Mesodermal cell (in vitro differentiated cells): ENCODE results near the gene DRC7. TPM values are rescaled to one million over a fixed set of nuclear protein-coding genes. Genes with fewer than 3 reads are reported as not detected.

ENCODE experiments used
- H3K27ac ChIP-seq: 2 replicates; pipeline ENCODE4 v1.7.0; 2013; ENCODE audit warnings: mild to moderate bottlenecking, low read depth, low read length, moderate library complexity; ENCODE audit not compliant: severe bottlenecking
- H3K36me3 ChIP-seq: 2 replicates; pipeline ENCODE4 v1.7.1; 2013; ENCODE audit warnings: mild to moderate bottlenecking, low read length, moderate library complexity; ENCODE audit not compliant: control insufficient read depth, insufficient read depth
- H3K4me1 ChIP-seq: one replicate; pipeline ENCODE4 v1.7.1; 2013; ENCODE audit warnings: mild to moderate bottlenecking, low read length; ENCODE audit not compliant: insufficient read depth, control insufficient read depth, poor library complexity, severe bottlenecking
- H3K4me3 ChIP-seq: 2 replicates; pipeline ENCODE4 v1.7.0; 2013; ENCODE audit warnings: low read length, control low read depth, mild to moderate bottlenecking; ENCODE audit not compliant: insufficient read depth, poor library complexity, severe bottlenecking; ENCODE audit errors: extremely low read depth
- H3K9me3 ChIP-seq: 2 replicates; pipeline ENCODE4 v1.7.1; 2013; ENCODE audit warnings: mild to moderate bottlenecking, low read length, moderate library complexity; ENCODE audit not compliant: control insufficient read depth
- WGBS, 2 experiments: methylation state at CpG; one replicate each; pipeline ENCODE4 v1.1.5; 2013; ENCODE audit warnings: missing lambda C conversion rate in 2 of 2; ENCODE audit not compliant: insufficient coverage in 2 of 2; 5-methylcytosine and 5-hydroxymethylcytosine counted together
- polyA plus RNA-seq, 2 experiments: library from polyadenylated mRNA; stranded (reverse); fragments of 50-300 nt; gene quantifications; one replicate each; pipeline ENCODE4 v1.2.3, GENCODE V29; 2013

Gene DRC7, protein sequence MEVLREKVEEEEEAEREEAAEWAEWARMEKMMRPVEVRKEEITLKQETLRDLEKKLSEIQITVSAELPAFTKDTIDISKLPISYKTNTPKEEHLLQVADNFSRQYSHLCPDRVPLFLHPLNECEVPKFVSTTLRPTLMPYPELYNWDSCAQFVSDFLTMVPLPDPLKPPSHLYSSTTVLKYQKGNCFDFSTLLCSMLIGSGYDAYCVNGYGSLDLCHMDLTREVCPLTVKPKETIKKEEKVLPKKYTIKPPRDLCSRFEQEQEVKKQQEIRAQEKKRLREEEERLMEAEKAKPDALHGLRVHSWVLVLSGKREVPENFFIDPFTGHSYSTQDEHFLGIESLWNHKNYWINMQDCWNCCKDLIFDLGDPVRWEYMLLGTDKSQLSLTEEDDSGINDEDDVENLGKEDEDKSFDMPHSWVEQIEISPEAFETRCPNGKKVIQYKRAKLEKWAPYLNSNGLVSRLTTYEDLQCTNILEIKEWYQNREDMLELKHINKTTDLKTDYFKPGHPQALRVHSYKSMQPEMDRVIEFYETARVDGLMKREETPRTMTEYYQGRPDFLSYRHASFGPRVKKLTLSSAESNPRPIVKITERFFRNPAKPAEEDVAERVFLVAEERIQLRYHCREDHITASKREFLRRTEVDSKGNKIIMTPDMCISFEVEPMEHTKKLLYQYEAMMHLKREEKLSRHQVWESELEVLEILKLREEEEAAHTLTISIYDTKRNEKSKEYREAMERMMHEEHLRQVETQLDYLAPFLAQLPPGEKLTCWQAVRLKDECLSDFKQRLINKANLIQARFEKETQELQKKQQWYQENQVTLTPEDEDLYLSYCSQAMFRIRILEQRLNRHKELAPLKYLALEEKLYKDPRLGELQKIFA
- 0.33 TPM for polyA plus RNA-seq (2013, experiment 1 of 2)
- polyA plus RNA-seq (2013, experiment 2 of 2): 0.86 TPM

DNA sequence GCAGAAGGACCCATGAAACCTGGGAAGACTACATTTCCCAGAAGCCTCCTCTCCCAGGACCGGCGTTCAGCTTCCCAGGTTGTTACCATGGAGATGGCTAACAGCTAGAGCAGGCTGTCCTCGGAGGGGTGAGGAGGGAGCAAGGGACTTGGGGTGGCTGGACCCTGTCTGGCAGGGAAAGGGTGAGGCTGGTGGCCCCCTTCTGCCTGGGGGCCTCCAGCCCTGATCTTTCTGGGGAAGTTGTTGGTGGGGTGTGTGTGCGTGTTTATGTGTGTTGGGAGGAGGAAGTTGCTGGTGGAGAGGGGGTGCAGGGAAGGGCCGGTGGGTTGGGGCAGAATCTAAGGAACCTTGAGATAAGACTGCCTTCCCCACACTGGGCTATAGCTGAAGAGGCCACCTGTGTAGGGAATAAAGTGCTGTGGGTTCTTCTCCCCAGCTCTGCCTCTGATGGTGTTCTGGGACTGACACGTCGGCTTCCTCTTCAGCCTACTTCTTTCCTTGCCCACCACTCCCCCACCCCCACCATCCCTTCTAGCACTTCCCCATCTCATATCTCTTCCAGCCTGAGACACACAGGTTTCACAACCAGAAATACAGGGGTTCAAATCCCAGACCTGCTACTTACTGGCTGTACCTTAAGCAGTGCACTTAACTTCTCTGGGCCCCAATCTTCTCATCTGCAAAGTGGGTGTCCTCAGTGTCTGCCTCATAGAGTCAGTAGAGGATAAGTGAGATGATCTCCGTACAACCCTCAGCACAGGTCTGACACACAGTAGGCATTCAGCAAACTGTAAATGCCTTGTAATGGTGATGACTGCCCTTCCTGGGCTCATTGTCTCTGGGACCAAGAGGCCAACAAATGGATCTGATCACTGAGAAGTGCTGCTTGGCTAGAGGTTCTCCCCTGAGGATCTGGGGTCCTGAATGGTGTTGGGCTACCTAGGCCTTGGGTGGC lies at the start of gene DRC7:
DRC7 (plus strand) TSS at position 82 of the 955 bp plus-strand sequence. CDS start 3,144 bp downstream, outside the sequence.
- H3K9me3 ChIP-seq: no peaks in the 10 kb centered on the region
- peak within 1 kb of the TSS; percentile 24 for H3K4me3 ChIP-seq
- no peaks in the 10 kb centered on the region for H3K4me1 ChIP-seq
- no peaks in the 10 kb centered on the region for H3K36me3 ChIP-seq
- WGBS, 2 experiments: 41 to 51% methylated on average over 5 to 6 of the region's 8 CpGs
- H3K27ac ChIP-seq: peak within 1 kb of the TSS; percentile 45

DNA sequence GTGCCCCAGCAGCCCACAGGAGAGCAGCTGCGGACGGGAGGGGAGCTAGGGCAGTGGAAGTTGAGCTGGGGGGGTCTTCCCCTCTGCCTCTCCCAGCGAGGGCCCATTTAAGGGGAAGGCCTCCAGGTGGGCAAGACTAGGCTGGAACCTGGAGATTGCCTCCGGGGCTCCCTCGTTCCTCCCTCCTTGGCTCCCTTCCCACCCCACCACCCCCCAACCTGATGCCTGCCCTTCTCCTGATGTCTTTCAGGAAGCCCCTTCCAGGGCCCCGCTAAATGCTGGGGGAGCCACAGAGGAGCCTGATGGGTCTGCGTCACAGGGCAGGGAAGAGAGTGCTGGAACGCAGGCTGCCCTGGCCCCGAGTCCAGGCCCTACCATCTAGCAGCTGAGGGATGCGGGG lies 49.4 kb upstream of the DRC7 start:
- H3K4me3 ChIP-seq: no peak overlapping the region
- 81 to 86% methylated on average over 6 to 10 of the region's 10 CpGs for whole genome bisulfite sequencing, 2 experiments
- H3K4me1 ChIP-seq: peaks cover 30% of the 10 kb centered on the region
- H3K36me3 ChIP-seq: no peaks in the 10 kb centered on the region
- H3K27ac ChIP-seq: no peak overlapping the region
- no peaks in the 10 kb centered on the region for H3K9me3 ChIP-seq

DNA sequence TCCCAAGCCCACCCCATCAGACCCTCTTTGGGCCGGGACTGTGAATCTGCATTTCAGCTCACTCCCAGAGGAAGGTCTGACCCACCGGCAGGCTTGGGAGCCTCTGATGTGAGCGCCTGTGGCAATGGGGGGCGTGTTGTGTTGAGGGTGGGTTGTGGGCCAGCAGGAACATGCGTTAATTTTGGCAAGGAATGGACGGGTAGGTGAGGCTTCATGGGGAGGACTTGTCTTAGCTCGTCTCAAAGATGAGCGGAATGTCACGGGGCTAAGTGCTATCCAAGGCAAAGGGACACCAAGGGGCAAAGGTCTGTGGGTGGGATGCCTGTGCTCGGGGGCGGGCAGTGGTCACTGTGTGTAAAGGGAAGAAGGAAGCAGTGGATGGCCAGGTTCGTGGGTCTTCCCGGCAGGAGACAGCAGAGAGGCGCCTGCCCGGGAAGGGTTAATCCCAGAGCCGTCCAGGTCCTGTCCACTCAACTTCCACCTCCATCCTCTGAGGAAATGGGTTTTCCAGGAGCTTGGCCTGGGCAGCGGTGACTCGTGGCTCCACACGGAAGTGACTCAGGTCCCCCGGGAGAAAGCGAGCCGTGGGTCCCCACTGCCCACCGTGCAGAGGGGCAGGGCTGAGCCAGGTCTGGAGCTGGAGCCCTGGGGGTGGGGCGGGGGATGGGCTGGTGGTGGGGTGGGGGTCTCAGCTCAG lies 48.8 kb upstream of the DRC7 start:
- Histone ChIP-seq H3K4me1 (peaks cover 30% of the 10 kb centered on the region), H3K27ac (no peak overlapping the region), H3K9me3 (no peaks in the 10 kb centered on the region), H3K36me3 (no peaks in the 10 kb centered on the region), H3K4me3 (no peak overlapping the region)
- WGBS, 2 experiments: 78 to 82% methylated on average over 7 to 17 of the region's 24 CpGs

DNA sequence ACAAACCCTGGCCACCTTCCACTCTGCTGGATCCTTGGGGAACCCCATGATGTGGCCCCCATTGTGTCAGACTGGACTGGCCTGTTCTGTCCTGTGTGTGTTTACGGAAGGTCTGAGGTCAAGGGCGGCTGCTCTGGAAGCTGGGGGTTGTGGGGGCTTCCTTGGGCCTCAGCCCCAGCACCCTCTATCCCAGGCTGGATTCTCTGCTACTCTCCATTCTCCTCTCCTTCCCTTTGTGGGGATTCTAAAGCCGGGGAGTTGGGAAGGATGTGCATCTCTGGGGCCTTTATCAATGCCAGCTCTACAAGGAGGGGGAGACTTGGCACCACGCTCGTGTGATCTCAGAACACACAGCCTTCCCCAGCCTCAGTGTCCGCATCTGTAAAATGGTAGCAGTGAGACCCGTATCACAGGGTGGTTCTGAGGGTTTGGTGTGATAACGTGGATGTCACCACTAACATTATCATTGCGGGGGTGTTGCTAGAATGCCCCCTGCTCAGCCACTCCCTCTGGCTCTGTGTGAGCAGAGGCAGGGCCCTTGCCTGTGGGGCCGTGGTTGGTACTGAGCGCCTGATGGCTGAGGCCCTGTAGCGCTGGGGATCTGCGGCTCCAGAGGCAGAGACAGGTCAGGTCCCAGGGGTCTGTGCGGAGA lies 48.1 kb upstream of the DRC7 start:
- no peak overlapping the region for H3K27ac ChIP-seq
- WGBS, 2 experiments: 82 to 90% methylated on average over 9 of the region's 14 CpGs
- H3K4me1 ChIP-seq: peaks cover 30% of the 10 kb centered on the region
- H3K36me3 ChIP-seq: no peaks in the 10 kb centered on the region
- H3K4me3 ChIP-seq: no peak overlapping the region
- no peaks in the 10 kb centered on the region for H3K9me3 ChIP-seq

DNA sequence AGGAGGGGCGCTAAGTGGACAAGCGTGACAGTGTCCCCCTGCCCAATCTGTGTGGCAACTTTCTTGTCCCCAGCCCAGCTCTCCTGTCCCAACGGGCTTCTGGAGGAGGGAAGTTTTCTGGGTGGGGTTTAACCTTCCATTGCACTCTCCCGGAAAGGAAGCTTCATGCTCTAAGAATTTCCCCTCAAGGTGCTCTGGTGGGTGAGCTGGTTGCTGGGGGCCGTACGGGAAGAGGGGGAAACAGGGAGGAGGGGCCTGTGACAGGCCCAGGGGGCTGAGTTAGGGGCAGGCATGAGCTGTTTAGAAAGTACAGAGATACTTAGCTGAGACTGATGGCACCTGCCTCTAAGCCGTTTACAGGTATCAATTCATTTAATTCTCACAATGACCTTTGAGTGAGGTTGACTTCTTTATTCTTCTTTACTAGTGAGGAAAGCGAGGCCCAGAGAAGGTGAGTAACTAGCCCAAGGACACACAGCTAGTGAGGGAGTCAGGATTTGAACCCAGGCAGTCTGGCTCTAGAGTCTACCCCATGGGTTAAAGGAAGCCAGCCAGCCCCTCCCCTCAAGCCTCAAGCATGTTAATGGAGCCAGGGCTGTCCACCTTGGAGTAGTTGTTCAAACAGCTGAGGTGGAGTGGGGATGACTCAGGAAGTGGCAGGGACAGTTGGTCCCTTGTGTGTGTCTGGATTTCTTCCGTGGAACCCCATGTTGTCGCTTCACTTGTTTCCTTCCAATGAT lies 47.3 kb upstream of the DRC7 start:
- peaks cover 30% of the 10 kb centered on the region for H3K4me1 ChIP-seq
- no peaks in the 10 kb centered on the region for H3K9me3 ChIP-seq
- H3K4me3 ChIP-seq: no peak overlapping the region
- no peak overlapping the region for H3K27ac ChIP-seq
- H3K36me3 ChIP-seq: no peaks in the 10 kb centered on the region
- WGBS, 2 experiments: 73 to 80% methylated on average over 4 to 5 of the region's 10 CpGs

DNA sequence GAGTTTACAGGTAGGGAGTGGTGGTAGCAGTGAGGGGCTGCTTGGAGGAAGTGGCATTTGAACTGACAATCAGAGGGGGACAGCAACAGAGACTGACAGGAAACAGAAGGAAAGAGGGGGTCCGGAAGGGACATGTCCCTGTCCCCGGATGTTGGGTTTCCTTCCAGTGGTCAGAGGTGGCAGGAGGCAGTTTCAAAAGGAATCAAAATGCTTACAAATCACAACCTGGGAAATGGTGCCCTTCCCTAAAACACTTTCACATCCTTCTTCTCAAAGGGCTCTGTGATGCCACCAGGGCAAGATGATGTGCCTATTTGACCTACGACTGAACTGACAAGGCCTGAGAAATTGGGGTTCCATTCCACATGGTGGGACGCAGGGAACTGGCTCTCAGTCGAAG lies 46.5 kb upstream of the DRC7 start:
- 85 to 98% methylated on average over 4 to 5 of the region's 5 CpGs for WGBS, 2 experiments
- no peak overlapping the region for H3K4me3 ChIP-seq
- H3K27ac ChIP-seq: no peak overlapping the region
- H3K36me3 ChIP-seq: no peaks in the 10 kb centered on the region
- H3K9me3 ChIP-seq: no peaks in the 10 kb centered on the region
- peaks cover 29% of the 10 kb centered on the region for H3K4me1 ChIP-seq

DNA sequence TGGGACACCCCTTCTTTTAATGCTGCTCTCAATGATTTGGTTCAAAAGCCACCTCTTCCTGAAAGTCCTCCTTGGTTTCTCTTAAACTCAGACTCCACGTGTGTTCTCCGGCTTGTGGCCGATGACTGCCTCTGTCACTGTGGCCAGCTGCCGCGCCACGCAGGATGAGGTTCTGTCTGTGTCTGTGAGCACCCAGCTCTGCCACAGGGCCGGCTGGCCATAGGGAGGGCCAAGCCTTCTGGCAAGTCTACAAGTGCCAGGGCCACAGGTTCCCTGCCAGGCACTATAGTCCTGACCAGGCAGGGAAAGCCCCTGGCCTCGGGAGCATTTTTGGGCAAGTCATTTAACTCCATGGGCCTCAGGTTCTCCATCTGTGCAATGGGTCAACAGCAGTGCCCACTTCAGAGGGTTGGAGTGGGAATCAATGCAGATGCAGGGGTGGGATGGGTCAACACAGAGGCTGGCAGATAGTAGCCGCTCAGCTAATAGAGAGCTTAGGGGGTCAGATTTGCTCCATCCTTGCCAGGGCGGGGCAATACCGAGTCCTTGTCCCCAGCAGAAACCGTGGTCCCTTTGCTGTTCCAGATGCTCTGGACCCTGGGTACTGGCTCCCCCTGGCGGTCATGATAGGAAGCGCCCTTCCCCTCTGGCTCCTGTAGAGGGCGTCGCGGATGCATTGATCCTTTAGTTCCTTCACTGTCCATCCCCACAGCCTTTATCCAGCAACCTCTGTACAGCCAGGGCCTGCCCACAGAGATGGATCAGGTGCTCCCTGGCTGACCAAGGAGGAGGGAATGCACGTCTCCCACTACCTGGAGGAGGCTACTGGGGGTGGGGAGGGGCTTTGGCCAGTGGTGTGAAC lies 45.8 kb upstream of the DRC7 start:
- H3K9me3 ChIP-seq: no peaks in the 10 kb centered on the region
- no peak overlapping the region for H3K4me3 ChIP-seq
- peaks cover 29% of the 10 kb centered on the region for H3K4me1 ChIP-seq
- WGBS, 2 experiments: 44 to 47% methylated on average over 17 to 18 of the region's 18 CpGs
- no peaks in the 10 kb centered on the region for H3K36me3 ChIP-seq
- no peak overlapping the region for H3K27ac ChIP-seq

DNA sequence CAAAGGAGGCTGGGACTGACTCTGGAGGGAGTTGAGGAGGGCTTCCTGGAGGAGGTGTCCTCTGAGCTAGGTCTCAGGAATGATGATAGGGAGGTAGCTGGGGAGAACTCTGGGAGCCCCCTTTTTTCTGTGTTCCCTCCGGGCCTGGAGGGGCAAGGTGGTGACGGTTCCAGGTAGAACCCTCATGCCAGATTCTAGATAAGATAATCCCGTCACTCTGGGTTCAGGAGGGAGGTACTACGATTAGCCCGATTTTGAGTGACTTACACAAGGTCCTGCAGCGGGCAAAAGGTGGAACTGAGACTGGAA lies 45.2 kb upstream of the DRC7 start:
- 93 to 94% methylated on average over 6 of the region's 6 CpGs for WGBS, 2 experiments
- H3K9me3 ChIP-seq: no peaks in the 10 kb centered on the region
- H3K4me3 ChIP-seq: no peak overlapping the region
- H3K36me3 ChIP-seq: no peaks in the 10 kb centered on the region
- H3K27ac ChIP-seq: no peak overlapping the region
- H3K4me1 ChIP-seq: peaks cover 29% of the 10 kb centered on the region
